ENCODE results near the gene APRT. TPM values are rescaled to one million over a fixed set of nuclear protein-coding genes. Genes with fewer than 3 reads are reported as not detected.

The APRT gene
- total and polyA plus RNA-seq, 2 of the 4 experiments (the other 2 are of a cell fraction) = 40.5 to 157 TPM

GRCh38 chr16:88819126-88819525, 7.4 kb upstream of the APRT start:
- BruUV-seq (replicated peaks) = no TSS peak
- H3K27ac ChIP-seq (ENCODE audit: insufficient read depth, low read length) = no peak overlapping the region
- dilution Hi-C loops (cut with HindIII; ENCODE audit: low sequenced_read_pairs, unreplicated experiment) = no loop called here
- H2BK5ac ChIP-seq (ENCODE audit: low read depth, low read length, poor library complexity, severe bottlenecking) = no peak overlapping the region
- H3K23ac ChIP-seq (ENCODE audit: low read depth, low read length) = no peak overlapping the region
- no peak overlapping the region for H2BK120ac ChIP-seq (ENCODE audit: low read depth, low read length)
- peaks cover 12% of the 10 kb centered on the region for H3K4me1 ChIP-seq (ENCODE audit: control insufficient read depth, insufficient read depth, low read length)
- H4K91ac ChIP-seq (ENCODE audit: insufficient read depth, low read depth, low read length) = no peak overlapping the region
- H2AFZ ChIP-seq (replicated peaks; ENCODE audit: low read length, poor library complexity) = no peak overlapping the region
- no peak overlapping the region for H2AK5ac ChIP-seq (ENCODE audit: low read depth, low read length)
- H3K14ac ChIP-seq (replicated peaks; ENCODE audit: low read depth, low read length) = no peak overlapping the region
- H3K56ac ChIP-seq (ENCODE audit: extremely low read depth, insufficient read depth, low read length) = no peak overlapping the region
- no peaks in the 10 kb centered on the region for H4K20me1 ChIP-seq (ENCODE audit: insufficient read depth, low read length)
- WGBS, 2 experiments (ENCODE audit: extremely low coverage in 2 of 2, insufficient read length in 1 of 2) = 100% methylated on average over 3 of the region's 16 CpGs; no CpG with 5 or more reads in 1 of the 2 experiments
- H3K4me3 ChIP-seq (ENCODE audit: insufficient read depth, low read depth, low read length) = no peak overlapping the region
- no peak overlapping the region; a peak in 1 of 4 replicates for H4K8ac ChIP-seq (ENCODE audit: low read depth in 2 of 2, low read length in 2 of 2)
- DNase-seq (no peak), ATAC-seq (ENCODE audit: low read depth) (no peak)
- H3K4ac ChIP-seq (ENCODE audit: low read depth, low read length) = peak overlapping the region; percentile 54; the same call in 1 of the 2 replicates
- no peaks in the 10 kb centered on the region for H3K9me3 ChIP-seq (ENCODE audit: control insufficient read depth, insufficient read depth, low read length)
- TF ChIP-seq POLR2A (IDR thresholded peaks at IDR 0.05; ENCODE audit: low read depth, low read length) = no peak
- no peak for TF ChIP-seq MAFK (IDR thresholded peaks at IDR 0.05; ENCODE audit: low read depth, low read length)
- no peak for TF ChIP-seq BHLHE40 (IDR thresholded peaks at IDR 0.05; ENCODE audit: low read depth, low read length)
- no peak for TF ChIP-seq SMC3 (IDR thresholded peaks at IDR 0.05; ENCODE audit: low read depth, low read length)
- TF ChIP-seq NFE2L2 (IDR thresholded peaks at IDR 0.05; ENCODE audit: low read depth, low read length) = no peak
- TF ChIP-seq, protein P1, sequence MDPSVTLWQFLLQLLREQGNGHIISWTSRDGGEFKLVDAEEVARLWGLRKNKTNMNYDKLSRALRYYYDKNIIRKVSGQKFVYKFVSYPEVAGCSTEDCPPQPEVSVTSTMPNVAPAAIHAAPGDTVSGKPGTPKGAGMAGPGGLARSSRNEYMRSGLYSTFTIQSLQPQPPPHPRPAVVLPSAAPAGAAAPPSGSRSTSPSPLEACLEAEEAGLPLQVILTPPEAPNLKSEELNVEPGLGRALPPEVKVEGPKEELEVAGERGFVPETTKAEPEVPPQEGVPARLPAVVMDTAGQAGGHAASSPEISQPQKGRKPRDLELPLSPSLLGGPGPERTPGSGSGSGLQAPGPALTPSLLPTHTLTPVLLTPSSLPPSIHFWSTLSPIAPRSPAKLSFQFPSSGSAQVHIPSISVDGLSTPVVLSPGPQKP (IDR thresholded peaks at IDR 0.05; ENCODE audit: borderline replicate concordance, low read depth, low read length) = no peak
- TF ChIP-seq CHD1 (IDR thresholded peaks at IDR 0.05; ENCODE audit: low read depth, low read length) = no peak
- no peak for TF ChIP-seq FOS (IDR thresholded peaks at IDR 0.05; ENCODE audit: low read depth, low read length)
- TF ChIP-seq MXI1 (IDR thresholded peaks at IDR 0.05; ENCODE audit: borderline replicate concordance, low read depth, low read length) = no peak
- no peak for TF ChIP-seq RCOR1 (IDR thresholded peaks at IDR 0.05; ENCODE audit: insufficient replicate concordance, low read length)
- no peak for TF ChIP-seq RAD21 (IDR thresholded peaks at IDR 0.05; ENCODE audit: low read length)
- TF ChIP-seq CTCF (conservative IDR thresholded peaks at IDR 0.05; ENCODE audit: low read depth, low read length) = no peak
- TF ChIP-seq MAZ (IDR thresholded peaks at IDR 0.05; ENCODE audit: borderline replicate concordance, low read depth, low read length) = no peak
- H3K36me3 ChIP-seq (ENCODE audit: control insufficient read depth, insufficient read depth, low read length) = peaks cover 12% of the 10 kb centered on the region; the same call in 1 of the 2 replicates
- intact Hi-C loops (cut with micrococcal nuclease) = no loop called here
- H2AK9ac ChIP-seq (replicated peaks; ENCODE audit: low read depth, low read length, poor library complexity) = no peak overlapping the region
- no peak overlapping the region for H3K4me2 ChIP-seq (ENCODE audit: low read depth, low read length)
- ChIA-PET CTCF (no interaction called here), POLR2A (ENCODE audit: unreplicated experiment) (no interaction called here)
- H3K79me1 ChIP-seq (ENCODE audit: low read depth in 1 of 2, low read length in 2 of 2) = no peaks in the 10 kb centered on the region
- no peak overlapping the region for H3K18ac ChIP-seq (ENCODE audit: low read depth, low read length)
- no peak overlapping the region for H2BK15ac ChIP-seq (ENCODE audit: low read depth, low read length)
- H2BK20ac ChIP-seq (ENCODE audit: low read depth, low read length) = no peak overlapping the region
- in situ Hi-C loops (cut with MboI; ENCODE audit: low sequenced_read_pairs) = no loop called here
- H3K9ac ChIP-seq (ENCODE audit: low read depth, low read length) = no peak overlapping the region
- H3K9me1 ChIP-seq (ENCODE audit: insufficient read depth, low read length) = peaks cover 5% of the 10 kb centered on the region
- H4K5ac ChIP-seq (ENCODE audit: low read depth, low read length) = no peak overlapping the region
- no peaks in the 10 kb centered on the region for H3K27me3 ChIP-seq (ENCODE audit: control insufficient read depth, insufficient read depth, low read length)

Measured in IMR-90 (cell line).